ENCODE measurements around the gene PDGFA.
"Not testable (repeated sequence)": the region's sequence is repeated elsewhere in the genome, so short reads cannot be mapped to it uniquely, and the experiment has no call there.

DNA sequence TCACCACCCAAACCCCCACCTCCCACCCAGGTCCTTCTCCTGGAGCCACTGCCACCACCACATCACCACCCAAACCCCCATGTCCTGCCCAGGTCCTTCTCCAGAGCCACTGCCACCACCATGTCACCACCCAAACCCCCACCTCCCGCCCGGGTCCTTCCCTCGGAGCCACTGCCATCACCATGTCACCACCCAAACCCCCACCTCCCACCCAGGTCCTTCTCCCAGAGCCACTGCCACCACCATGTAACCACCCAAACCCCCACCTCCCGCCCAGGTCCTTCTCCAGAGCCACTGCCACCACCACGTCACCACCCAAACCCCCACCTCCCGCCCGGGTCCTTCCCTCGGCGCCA lies 31.9 kb upstream of the PDGFA start:
- not testable (repeated sequence) for TF ChIP-seq CTCF, POLR2A (IDR thresholded peaks at IDR 0.05)
